ENCODE data around the gene CLTCL1. TPM values are rescaled to one million over a fixed set of nuclear protein-coding genes. Genes with fewer than 3 reads are reported as not detected.

CLTCL1 gene
- total RNA-seq, 3 donors from 2014 or later (not counting 1 experiment from before 2014, with no cell fraction given): 0.86 to 1.2 (median 1.2) TPM

DNA sequence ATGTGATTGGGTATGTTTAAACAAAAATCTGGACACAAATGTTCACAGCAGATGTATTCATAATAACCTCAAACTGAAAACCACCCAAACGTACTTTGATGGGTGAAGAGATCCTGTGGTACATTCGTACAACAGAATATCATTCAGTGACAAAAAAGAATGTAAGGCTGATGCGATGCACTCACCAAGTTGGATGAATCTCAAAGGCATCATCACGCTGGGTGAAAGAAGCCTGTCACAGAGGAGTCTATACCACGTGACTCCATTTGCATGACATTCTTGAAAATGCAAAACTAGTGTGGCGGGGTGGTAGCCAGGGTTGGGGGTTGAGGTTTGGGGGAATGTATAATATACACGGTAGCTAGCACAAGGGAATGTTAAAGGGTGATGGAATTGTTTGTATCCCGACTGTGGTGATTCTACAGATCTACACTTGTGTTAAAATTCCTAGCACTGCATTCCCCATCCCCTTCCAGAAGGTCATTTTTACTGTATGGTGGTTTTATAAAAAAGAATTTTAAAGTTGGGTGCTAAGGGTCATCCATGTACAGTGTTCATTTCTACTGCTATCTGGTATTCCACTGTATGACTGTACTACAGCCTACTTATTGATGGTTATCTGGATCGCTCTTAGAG lies 78.0 kb downstream of the CLTCL1 start:
- no peaks in the 10 kb centered on the region for H3K36me3 ChIP-seq (ENCODE audit: control insufficient read depth, insufficient read depth, low read length)
- DNase-seq (no peak), ATAC-seq (no peak)
- H3K4me3 ChIP-seq (ENCODE audit: low read length): no peak overlapping the region
- Mint-ChIP-seq H3K27ac (no peak overlapping the region), H3K36me3 (no peaks in the 10 kb centered on the region), H3K4me1 (peaks cover 0 to 5% of the 10 kb centered on the region in 2 donors), H3K4me3 (no peak overlapping the region), H3K27me3 (ENCODE audit: low read depth in 2 of 2) (peaks cover 13 to 17% of the 10 kb centered on the region in 2 donors), H3K9me3 (no peaks in the 10 kb centered on the region)
- H3K27ac ChIP-seq (ENCODE audit: low read length): no peak overlapping the region
- intact Hi-C loops (cut with micrococcal nuclease): no loop called here
- peaks cover 5% of the 10 kb centered on the region for H3K4me1 ChIP-seq (ENCODE audit: control insufficient read depth, insufficient read depth, low read length)
- H3K27me3 ChIP-seq (ENCODE audit: control insufficient read depth, insufficient read depth, low read length): no peaks in the 10 kb centered on the region
- WGBS (ENCODE audit: insufficient coverage): 74% methylated on average over 7 of the region's 9 CpGs
- TF ChIP-seq, protein P1, sequence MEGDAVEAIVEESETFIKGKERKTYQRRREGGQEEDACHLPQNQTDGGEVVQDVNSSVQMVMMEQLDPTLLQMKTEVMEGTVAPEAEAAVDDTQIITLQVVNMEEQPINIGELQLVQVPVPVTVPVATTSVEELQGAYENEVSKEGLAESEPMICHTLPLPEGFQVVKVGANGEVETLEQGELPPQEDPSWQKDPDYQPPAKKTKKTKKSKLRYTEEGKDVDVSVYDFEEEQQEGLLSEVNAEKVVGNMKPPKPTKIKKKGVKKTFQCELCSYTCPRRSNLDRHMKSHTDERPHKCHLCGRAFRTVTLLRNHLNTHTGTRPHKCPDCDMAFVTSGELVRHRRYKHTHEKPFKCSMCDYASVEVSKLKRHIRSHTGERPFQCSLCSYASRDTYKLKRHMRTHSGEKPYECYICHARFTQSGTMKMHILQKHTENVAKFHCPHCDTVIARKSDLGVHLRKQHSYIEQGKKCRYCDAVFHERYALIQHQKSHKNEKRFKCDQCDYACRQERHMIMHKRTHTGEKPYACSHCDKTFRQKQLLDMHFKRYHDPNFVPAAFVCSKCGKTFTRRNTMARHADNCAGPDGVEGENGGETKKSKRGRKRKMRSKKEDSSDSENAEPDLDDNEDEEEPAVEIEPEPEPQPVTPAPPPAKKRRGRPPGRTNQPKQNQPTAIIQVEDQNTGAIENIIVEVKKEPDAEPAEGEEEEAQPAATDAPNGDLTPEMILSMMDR (IDR thresholded peaks at IDR 0.05): no peak
- no peaks in the 10 kb centered on the region for H3K9me3 ChIP-seq (ENCODE audit: control insufficient read depth, insufficient read depth, low read length)

DNA sequence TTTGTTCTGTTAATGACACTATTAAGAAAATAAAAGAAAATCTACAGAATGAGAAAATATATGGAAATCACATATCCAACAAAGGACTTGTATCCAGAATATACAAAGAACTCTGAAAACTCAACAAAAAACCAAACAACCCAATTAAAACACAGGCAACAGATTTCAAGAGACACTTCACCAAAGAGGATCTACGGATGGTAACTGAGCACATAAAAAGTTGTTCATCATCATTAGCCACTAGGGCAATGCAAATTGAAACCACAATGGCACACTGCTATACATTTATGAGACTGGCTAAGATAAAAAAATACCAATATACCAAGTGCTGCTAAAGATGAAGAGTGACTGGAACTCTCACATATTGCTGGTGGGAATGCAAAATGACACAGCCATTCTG lies 78.5 kb downstream of the CLTCL1 start:
- intact Hi-C loops (cut with micrococcal nuclease): no loop called here
- no peak overlapping the region for H3K27ac ChIP-seq (ENCODE audit: low read length)
- TF ChIP-seq, protein P1 (IDR thresholded peaks at IDR 0.05): no peak
- no peak overlapping the region for H3K27ac Mint-ChIP-seq
- H3K27me3 Mint-ChIP-seq (ENCODE audit: low read depth in 2 of 2): peaks cover 13 to 17% of the 10 kb centered on the region in 2 donors
- peaks cover 5% of the 10 kb centered on the region for H3K4me1 ChIP-seq (ENCODE audit: control insufficient read depth, insufficient read depth, low read length)
- H3K4me1 Mint-ChIP-seq: peaks cover 0 to 4% of the 10 kb centered on the region in 2 donors
- H3K9me3 Mint-ChIP-seq: no peaks in the 10 kb centered on the region
- no peaks in the 10 kb centered on the region for H3K27me3 ChIP-seq (ENCODE audit: control insufficient read depth, insufficient read depth, low read length)
- 92% methylated on average over 1 of the region's 1 CpG for WGBS (ENCODE audit: insufficient coverage)
- no peak for ATAC-seq
- no peaks in the 10 kb centered on the region for H3K36me3 ChIP-seq (ENCODE audit: control insufficient read depth, insufficient read depth, low read length)
- H3K4me3 ChIP-seq (ENCODE audit: low read length): no peak overlapping the region
- H3K36me3 Mint-ChIP-seq: no peaks in the 10 kb centered on the region
- no peaks in the 10 kb centered on the region for H3K9me3 ChIP-seq (ENCODE audit: control insufficient read depth, insufficient read depth, low read length)
- no peak for DNase-seq
- H3K4me3 Mint-ChIP-seq: no peak overlapping the region

DNA sequence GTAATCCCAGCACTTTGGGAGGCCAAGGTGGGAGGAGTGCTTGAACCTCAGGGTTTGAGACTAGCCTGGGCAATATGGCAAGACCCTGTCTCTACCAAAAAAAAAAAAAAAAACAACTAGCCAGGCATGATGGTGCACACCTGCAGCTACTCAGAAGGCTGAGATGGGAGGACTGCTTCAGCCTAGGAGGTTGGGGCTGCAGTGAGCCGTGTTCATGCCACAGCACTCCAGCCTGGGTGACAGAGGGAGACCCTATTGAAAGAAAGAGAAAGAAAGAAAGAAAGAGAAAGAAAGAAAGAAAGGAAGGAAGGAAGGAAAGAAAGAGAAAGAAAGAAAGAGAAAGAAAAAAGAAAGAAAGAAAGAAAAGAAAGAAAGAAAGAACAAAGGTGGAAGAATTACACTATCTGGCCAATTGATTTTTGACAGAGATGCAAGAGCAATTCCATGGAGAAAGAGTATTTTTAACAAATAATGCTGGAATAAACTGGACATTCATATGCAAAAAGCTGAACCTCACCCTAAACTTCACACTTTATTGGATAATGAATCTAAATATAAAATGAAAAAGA lies 79.1 kb downstream of the CLTCL1 start:
- DNase-seq (no peak), ATAC-seq (no peak)
- H3K4me3 Mint-ChIP-seq: no peak overlapping the region
- no peaks in the 10 kb centered on the region for H3K36me3 Mint-ChIP-seq
- no peaks in the 10 kb centered on the region for H3K4me1 Mint-ChIP-seq
- Histone ChIP-seq H3K4me1 (ENCODE audit: control insufficient read depth, insufficient read depth, low read length) (peaks cover 5% of the 10 kb centered on the region), H3K27ac (ENCODE audit: low read length) (no peak overlapping the region), H3K9me3 (ENCODE audit: control insufficient read depth, insufficient read depth, low read length) (no peaks in the 10 kb centered on the region), H3K27me3 (ENCODE audit: control insufficient read depth, insufficient read depth, low read length) (no peaks in the 10 kb centered on the region), H3K36me3 (ENCODE audit: control insufficient read depth, insufficient read depth, low read length) (no peaks in the 10 kb centered on the region), H3K4me3 (ENCODE audit: low read length) (no peak overlapping the region)
- intact Hi-C loops (cut with micrococcal nuclease): no loop called here
- WGBS (ENCODE audit: insufficient coverage): 96% methylated on average over 1 of the region's 1 CpG
- H3K9me3 Mint-ChIP-seq: no peaks in the 10 kb centered on the region
- TF ChIP-seq, protein P1 (IDR thresholded peaks at IDR 0.05): no peak
- H3K27me3 Mint-ChIP-seq (ENCODE audit: low read depth in 2 of 2): peaks cover 13 to 17% of the 10 kb centered on the region in 2 donors
- no peak overlapping the region for H3K27ac Mint-ChIP-seq

Measured in natural killer cell (primary cell).